ENCODE measurements around the gene HDAC7. TPM values are rescaled to one million over a fixed set of nuclear protein-coding genes. Genes with fewer than 3 reads are reported as not detected.

Gene HDAC7
- total and polyA plus RNA-seq, 2 of the 13 experiments (the other 11 are each of a cell fraction or from before 2014, with no cell fraction given): 4.6 to 10.8 TPM

GRCh38 chr12:47820631-47821345, 1.1 kb upstream of the HDAC7 start (continued):
- TF ChIP-seq, protein P1, sequence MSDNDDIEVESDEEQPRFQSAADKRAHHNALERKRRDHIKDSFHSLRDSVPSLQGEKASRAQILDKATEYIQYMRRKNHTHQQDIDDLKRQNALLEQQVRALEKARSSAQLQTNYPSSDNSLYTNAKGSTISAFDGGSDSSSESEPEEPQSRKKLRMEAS (IDR thresholded peaks at IDR 0.05): no peak
- TF ChIP-seq ZNF335 (CRISPR knock-in tag; IDR thresholded peaks at IDR 0.05): no peak
- no peak for TF ChIP-seq PAX8 (CRISPR knock-in tag; IDR thresholded peaks at IDR 0.05; ENCODE audit: borderline replicate concordance)
- no peak for TF ChIP-seq ZXDC (CRISPR knock-in tag; IDR thresholded peaks at IDR 0.05)
- TF ChIP-seq, protein P2, sequence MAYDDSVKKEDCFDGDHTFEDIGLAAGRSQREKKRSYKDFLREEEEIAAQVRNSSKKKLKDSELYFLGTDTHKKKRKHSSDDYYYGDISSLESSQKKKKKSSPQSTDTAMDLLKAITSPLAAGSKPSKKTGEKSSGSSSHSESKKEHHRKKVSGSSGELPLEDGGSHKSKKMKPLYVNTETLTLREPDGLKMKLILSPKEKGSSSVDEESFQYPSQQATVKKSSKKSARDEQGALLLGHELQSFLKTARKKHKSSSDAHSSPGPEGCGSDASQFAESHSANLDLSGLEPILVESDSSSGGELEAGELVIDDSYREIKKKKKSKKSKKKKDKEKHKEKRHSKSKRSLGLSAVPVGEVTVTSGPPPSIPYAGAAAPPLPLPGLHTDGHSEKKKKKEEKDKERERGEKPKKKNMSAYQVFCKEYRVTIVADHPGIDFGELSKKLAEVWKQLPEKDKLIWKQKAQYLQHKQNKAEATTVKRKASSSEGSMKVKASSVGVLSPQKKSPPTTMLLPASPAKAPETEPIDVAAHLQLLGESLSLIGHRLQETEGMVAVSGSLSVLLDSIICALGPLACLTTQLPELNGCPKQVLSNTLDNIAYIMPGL (CRISPR knock-in tag; IDR thresholded peaks at IDR 0.05; ENCODE audit: borderline replicate concordance in 1 of 2, low read depth in 1 of 2): 0 out of 4 replicates have a peak, but pooled peaks of 1 of the 2 experiments have one; percentile 13
- no peak for TF ChIP-seq MED8 (CRISPR knock-in tag; IDR thresholded peaks at IDR 0.05; ENCODE audit: insufficient replicate concordance)
- no peak for TF ChIP-seq TFDP1 (CRISPR knock-in tag; IDR thresholded peaks at IDR 0.05; ENCODE audit: borderline replicate concordance)
- TF ChIP-seq ZNF496 (CRISPR knock-in tag; IDR thresholded peaks at IDR 0.05; ENCODE audit: insufficient replicate concordance): no peak
- TF ChIP-seq, protein P3, sequence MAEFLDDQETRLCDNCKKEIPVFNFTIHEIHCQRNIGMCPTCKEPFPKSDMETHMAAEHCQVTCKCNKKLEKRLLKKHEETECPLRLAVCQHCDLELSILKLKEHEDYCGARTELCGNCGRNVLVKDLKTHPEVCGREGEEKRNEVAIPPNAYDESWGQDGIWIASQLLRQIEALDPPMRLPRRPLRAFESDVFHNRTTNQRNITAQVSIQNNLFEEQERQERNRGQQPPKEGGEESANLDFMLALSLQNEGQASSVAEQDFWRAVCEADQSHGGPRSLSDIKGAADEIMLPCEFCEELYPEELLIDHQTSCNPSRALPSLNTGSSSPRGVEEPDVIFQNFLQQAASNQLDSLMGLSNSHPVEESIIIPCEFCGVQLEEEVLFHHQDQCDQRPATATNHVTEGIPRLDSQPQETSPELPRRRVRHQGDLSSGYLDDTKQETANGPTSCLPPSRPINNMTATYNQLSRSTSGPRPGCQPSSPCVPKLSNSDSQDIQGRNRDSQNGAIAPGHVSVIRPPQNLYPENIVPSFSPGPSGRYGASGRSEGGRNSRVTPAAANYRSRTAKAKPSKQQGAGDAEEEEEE (CRISPR knock-in tag; IDR thresholded peaks at IDR 0.05; ENCODE audit: borderline replicate concordance): no peak
- TF ChIP-seq, protein P4, sequence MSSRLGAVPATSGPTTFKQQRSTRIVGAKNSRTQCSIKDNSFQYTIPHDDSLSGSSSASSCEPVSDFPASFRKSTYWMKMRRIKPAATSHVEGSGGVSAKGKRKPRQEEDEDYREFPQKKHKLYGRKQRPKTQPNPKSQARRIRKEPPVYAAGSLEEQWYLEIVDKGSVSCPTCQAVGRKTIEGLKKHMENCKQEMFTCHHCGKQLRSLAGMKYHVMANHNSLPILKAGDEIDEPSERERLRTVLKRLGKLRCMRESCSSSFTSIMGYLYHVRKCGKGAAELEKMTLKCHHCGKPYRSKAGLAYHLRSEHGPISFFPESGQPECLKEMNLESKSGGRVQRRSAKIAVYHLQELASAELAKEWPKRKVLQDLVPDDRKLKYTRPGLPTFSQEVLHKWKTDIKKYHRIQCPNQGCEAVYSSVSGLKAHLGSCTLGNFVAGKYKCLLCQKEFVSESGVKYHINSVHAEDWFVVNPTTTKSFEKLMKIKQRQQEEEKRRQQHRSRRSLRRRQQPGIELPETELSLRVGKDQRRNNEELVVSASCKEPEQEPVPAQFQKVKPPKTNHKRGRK (CRISPR knock-in tag; IDR thresholded peaks at IDR 0.05): no peak
- TF ChIP-seq NFYC (CRISPR knock-in tag; IDR thresholded peaks at IDR 0.05): no peak
- no peak for TF ChIP-seq SNAI1 (CRISPR knock-in tag; IDR thresholded peaks at IDR 0.05; ENCODE audit: borderline replicate concordance)
- TF ChIP-seq CREB3 (CRISPR knock-in tag; IDR thresholded peaks at IDR 0.05): no peak
- no peak for TF ChIP-seq PHF5A (CRISPR knock-in tag; IDR thresholded peaks at IDR 0.05; ENCODE audit: low read depth, unreplicated experiment)
- TF ChIP-seq ATF3 (CRISPR knock-in tag; IDR thresholded peaks at IDR 0.05): peak; percentile 85; the same call in 1 of the 2 replicates
- no peak for TF ChIP-seq FOXA3 (CRISPR knock-in tag; IDR thresholded peaks at IDR 0.05)
- TF ChIP-seq TOE1 (CRISPR knock-in tag; IDR thresholded peaks at IDR 0.05): no peak

Data from HepG2 (cell line).